B cell (primary cell): Measurements from ENCODE around the gene CSF1. TPM values are rescaled to one million over a fixed set of nuclear protein-coding genes. Genes with fewer than 3 reads are reported as not detected.

Experiments used
- ATAC-seq: fragments of 200-7000 bp; cut with Tn5 transposase; one replicate; pipeline ENCODE4 v1.10.0; 2021; ENCODE audit warnings: low read depth, mild to moderate bottlenecking, moderate number of reproducible peaks, moderate library complexity
- CTCF ChIA-PET: fragments of 350-600 bp; sonication (Branson Sonifier 250); formaldehyde crosslinking; loops from one replicate; lab custom pipeline; 2021; ENCODE audit warnings: antibody characterized with exemption, inconsistent platforms; lab: Charles Lee
- POLR2A ChIA-PET: fragments of 350-600 bp; sonication (Branson Sonifier 250); formaldehyde crosslinking; loops from one replicate; lab custom pipeline; 2021; ENCODE audit warnings: antibody characterized with exemption; lab: Charles Lee
- DNase-seq: peaks from one replicate; pipeline ENCODE4 v3.0.0; 2013
- H2AFZ ChIP-seq: 2 replicates; pipeline ENCODE4 v1.6.1; 2012; ENCODE audit warnings: mild to moderate bottlenecking, low read depth, low read length; ENCODE audit not compliant: insufficient read depth, poor library complexity, severe bottlenecking
- H3K27ac ChIP-seq, 2 donors: 1 replicate in 1 of 2; 2 replicates in 1 of 2; pipeline ENCODE4 v1.5.1; 2012 to 2013; ENCODE audit warnings: low read length in 2 of 2, mild to moderate bottlenecking in 2 of 2, moderate library complexity in 1 of 2
- H3K27me3 ChIP-seq, 4 experiments: fragments of 200-600 bp in 1 of 4; sonication (generic) in 1 of 4; replicated peaks in 1 of 4; 1 replicate in 2 of 4; 2 replicates in 2 of 4; pipeline versions ENCODE4 v1.6.1 to v1.7.0; 2013 to 2016; ENCODE audit warnings: low read length in 3 of 4, mild to moderate bottlenecking in 2 of 4, mixed read lengths in 1 of 4, moderate library complexity in 1 of 4; ENCODE audit not compliant: insufficient read depth in 4 of 4, control insufficient read depth in 3 of 4; ENCODE audit errors: control extremely low read depth in 1 of 4
- H3K36me3 ChIP-seq, 2 experiments: replicated peaks in 1 of 2; 1 replicate in 1 of 2; 2 replicates in 1 of 2; pipeline versions ENCODE4 v1.6.1 to v1.7.1; 2013; ENCODE audit warnings: low read length in 1 of 2; ENCODE audit not compliant: insufficient read depth in 2 of 2, control insufficient read depth in 1 of 2; ENCODE audit errors: control extremely low read depth in 1 of 2, extremely low read depth in 1 of 2
- H3K4me1 ChIP-seq, 2 donors: fragments of 200-600 bp in 1 of 2; sonication (generic) in 1 of 2; 1 replicate in 1 of 2; 2 replicates in 1 of 2; pipeline versions ENCODE4 v1.5.1 to v1.6.1; 2013 to 2017; ENCODE audit warnings: low read length in 2 of 2; ENCODE audit not compliant: control insufficient read depth in 2 of 2, insufficient read depth in 2 of 2
- H3K4me2 ChIP-seq: replicated peaks from 2 replicates; pipeline ENCODE3; 2012; ENCODE audit warnings: mild to moderate bottlenecking, low read depth, low read length; ENCODE audit not compliant: poor library complexity, severe bottlenecking
- H3K4me3 ChIP-seq, 5 experiments: fragments of 200-600 bp in 1 of 5; sonication (generic) in 1 of 5; 1 replicate in 3 of 5; 2 replicates in 2 of 5; pipeline versions ENCODE4 v1.5.1 to v1.7.0; 2011 to 2016; ENCODE audit warnings: low read length in 4 of 5, mild to moderate bottlenecking in 4 of 5, low read depth in 2 of 5, control low read depth in 1 of 5, moderate library complexity in 1 of 5; ENCODE audit not compliant: insufficient read depth in 1 of 5; ENCODE audit errors: control extremely low read depth in 1 of 5, extremely low read depth in 1 of 5
- H3K79me2 ChIP-seq: fragments of 200-600 bp; sonication (generic); one replicate; pipeline ENCODE4 v1.6.0; 2016; ENCODE audit warnings: low read length; ENCODE audit not compliant: control insufficient read depth, insufficient read depth
- H3K9ac ChIP-seq: fragments of 200-600 bp; sonication (generic); 2 replicates; pipeline ENCODE4 v1.6.1; 2017; ENCODE audit warnings: mild to moderate bottlenecking, low read length, moderate library complexity
- H3K9me3 ChIP-seq, 3 donors: one replicate each; pipeline versions ENCODE4 v1.6.1 to v1.7.1; 2013; ENCODE audit warnings: low read length in 2 of 3; ENCODE audit not compliant: control insufficient read depth in 2 of 3, insufficient read depth in 1 of 3; ENCODE audit errors: control extremely low read depth in 1 of 3
- H4K20me1 ChIP-seq: 2 replicates; pipeline ENCODE4 v1.6.0; 2012; ENCODE audit warnings: mild to moderate bottlenecking, low read length; ENCODE audit not compliant: insufficient read depth, control insufficient read depth, poor library complexity, severe bottlenecking
- H3K27ac Mint-ChIP-seq: one replicate; pipeline ENCODE4 v1.8.0; 2021; ENCODE audit warnings: mixed read lengths
- H3K27me3 Mint-ChIP-seq: one replicate; pipeline ENCODE4 v1.8.0; 2021; ENCODE audit warnings: mixed read lengths
- H3K4me1 Mint-ChIP-seq: one replicate; pipeline ENCODE4 v1.8.0; 2021; ENCODE audit warnings: mixed read lengths
- H3K4me3 Mint-ChIP-seq: one replicate; pipeline ENCODE4 v1.8.0; 2021; ENCODE audit warnings: mixed read lengths
- H3K9me3 Mint-ChIP-seq: one replicate; pipeline ENCODE4 v1.8.0; 2022; ENCODE audit warnings: mixed read lengths; ENCODE audit not compliant: insufficient read depth
- CTCF ChIP-seq: fragments of 200-600 bp; IDR thresholded peaks from one replicate; pipeline ENCODE4 v1.8.0; 2022; ENCODE audit warnings: antibody characterized with exemption, mild to moderate bottlenecking
- EZH2 ChIP-seq: IDR thresholded peaks from 2 replicates; pipeline ENCODE4 v1.6.1; 2012; ENCODE audit warnings: borderline replicate concordance, low read depth, mild to moderate bottlenecking, moderate library complexity, low read length; ENCODE audit not compliant: insufficient read depth, poor library complexity, severe bottlenecking
- WGBS: methylation state at CpG from one replicate; pipeline ENCODE4 v1.1.5; 2013; ENCODE audit warnings: missing lambda C conversion rate; ENCODE audit not compliant: insufficient coverage; 5-methylcytosine and 5-hydroxymethylcytosine counted together
- intact Hi-C: fragments of 100-400 bp; cut with micrococcal nuclease; formaldehyde crosslinking; loops from one replicate; pipeline ENCODE4 v1.10.0; 2022
- polyA plus RNA-seq: library from polyadenylated mRNA; depleted of rRNA; stranded (reverse); fragments of >200 nt; gene quantifications from 2 replicates; pipeline ENCODE4 v1.2.3, GENCODE V29; 2012
- total RNA-seq, 2 donors: library from RNA; stranded (reverse); fragments of 120-200 nt in 1 of 2; gene quantifications; 1 replicate in 1 of 2; 2 replicates in 1 of 2; pipeline versions ENCODE4 v1.2.3 to v1.2.4, GENCODE V29; 2013 to 2022

CSF1 gene
- total and polyA plus RNA-seq, 2 donors (not counting 1 experiment from before 2014, with no cell fraction given): 0.55 to 4.2 TPM

- no peak overlapping the region for H3K4me3 ChIP-seq
- H3K79me2 ChIP-seq: peaks cover under 1% of the 10 kb centered on the region
- no peaks in the 10 kb centered on the region for H4K20me1 ChIP-seq
- Mint-ChIP-seq H3K27me3 (peaks cover 15% of the 10 kb centered on the region), H3K27ac (no peak overlapping the region), H3K4me1 (peaks cover 6% of the 10 kb centered on the region), H3K9me3 (no peaks in the 10 kb centered on the region), H3K4me3 (no peak overlapping the region)
- ChIA-PET CTCF (interaction anchor here (0.9 to 16.9 kb wide), 6 partner anchors 7 to 445 kb away, joined by 3 to 667 read pairs (median 10); no protein-coding TSS in a partner anchor), POLR2A (no interaction called here)
- whole genome bisulfite sequencing: 71% methylated on average over 5 of the region's 5 CpGs
- TF ChIP-seq EZH2 (no peak), CTCF (no peak)
- DNase-seq (no peak), ATAC-seq (no peak)
- no peaks in the 10 kb centered on the region for H3K9me3 ChIP-seq
- H3K4me1 ChIP-seq: peaks cover 0 to 5% of the 10 kb centered on the region in 2 donors
- H3K27ac ChIP-seq: no peak overlapping the region
- H3K36me3 ChIP-seq: no peaks in the 10 kb centered on the region
- H3K9ac ChIP-seq: no peak overlapping the region
- intact Hi-C loops: no loop called here
- peaks cover 0 to 12% (median 4%) of the 10 kb centered on the region in 4 experiments for H3K27me3 ChIP-seq
- no peak overlapping the region for H2AFZ ChIP-seq
- H3K4me2 ChIP-seq: no peak overlapping the region
Observed at GRCh38 chr1:109979489-109980091, 68.9 kb downstream of the CSF1 start.

Other genes starting within 250 kb of the CSF1 start
- 42.9 and 43.3 TPM in 2 replicates for gene GSTM2, start 242.8 kb upstream of the CSF1 start, total RNA-seq
- gene GSTM2, start 242.8 kb upstream of the CSF1 start, polyA plus RNA-seq: 73.0 and 94.4 TPM in 2 replicates
- gene GSTM1, start 223.0 kb upstream of the CSF1 start, total RNA-seq: 28.8 and 30.5 TPM in 2 replicates
- gene GSTM1, start 223.0 kb upstream of the CSF1 start, polyA plus RNA-seq: 10.7 and 40.0 TPM in 2 replicates
- 0.15 TPM in 1 of 2 replicates, not detected in the other for gene GSTM5, start 198.6 kb upstream of the CSF1 start, total RNA-seq
- 0.06 and 0.07 TPM in 2 replicates for gene GSTM5, start 198.6 kb upstream of the CSF1 start, polyA plus RNA-seq
- gene GSTM3, start 169.8 kb upstream of the CSF1 start, total RNA-seq: 1.6 and 2.8 TPM in 2 replicates
- gene GSTM3, start 169.8 kb upstream of the CSF1 start, polyA plus RNA-seq: 1.3 and 1.9 TPM in 2 replicates
- not detected in 2 replicates for gene EPS8L3, start 146.9 kb upstream of the CSF1 start, total RNA-seq
- gene EPS8L3, start 146.9 kb upstream of the CSF1 start, polyA plus RNA-seq: not detected in 2 replicates
- 51.4 and 58.7 TPM in 2 replicates for gene AHCYL1, start 73.9 kb downstream of the CSF1 start, total RNA-seq
- gene AHCYL1, start 73.9 kb downstream of the CSF1 start, polyA plus RNA-seq: 21.5 and 24.3 TPM in 2 replicates
- 97.5 and 105 TPM in 2 replicates for gene STRIP1, start 123.8 kb downstream of the CSF1 start, total RNA-seq
- 41.5 and 53.3 TPM in 2 replicates for gene STRIP1, start 123.8 kb downstream of the CSF1 start, polyA plus RNA-seq
- not detected in 2 replicates for gene ALX3, start 159.8 kb downstream of the CSF1 start, total RNA-seq
- gene ALX3, start 159.8 kb downstream of the CSF1 start, polyA plus RNA-seq: not detected in 2 replicates
- not detected in 2 replicates for gene UBL4B, start 201.6 kb downstream of the CSF1 start, total RNA-seq
- not detected in 2 replicates for gene UBL4B, start 201.6 kb downstream of the CSF1 start, polyA plus RNA-seq
- gene SLC6A17, start 239.6 kb downstream of the CSF1 start, total RNA-seq: not detected in 2 replicates
- not detected in 2 replicates for gene SLC6A17, start 239.6 kb downstream of the CSF1 start, polyA plus RNA-seq